HG03159 (cell line): Measurements from ENCODE around the gene ACTR10.
"Not testable (repeated sequence)": the region's sequence is repeated elsewhere in the genome, so short reads cannot be mapped to it uniquely, and the experiment has no call there.

Source experiments
- ATAC-seq: cut with Tn5 transposase; IDR thresholded peaks from one replicate; pipeline ENCODE4 v1.9.1; 2021; ENCODE audit warnings: mild to moderate bottlenecking, moderate library complexity; ENCODE audit not compliant: unreplicated experiment

Gene ACTR10

GRCh38 chr14:58215191-58215914 lies 15.4 kb downstream of the ACTR10 start:
- ATAC-seq, result no peak

DNA sequence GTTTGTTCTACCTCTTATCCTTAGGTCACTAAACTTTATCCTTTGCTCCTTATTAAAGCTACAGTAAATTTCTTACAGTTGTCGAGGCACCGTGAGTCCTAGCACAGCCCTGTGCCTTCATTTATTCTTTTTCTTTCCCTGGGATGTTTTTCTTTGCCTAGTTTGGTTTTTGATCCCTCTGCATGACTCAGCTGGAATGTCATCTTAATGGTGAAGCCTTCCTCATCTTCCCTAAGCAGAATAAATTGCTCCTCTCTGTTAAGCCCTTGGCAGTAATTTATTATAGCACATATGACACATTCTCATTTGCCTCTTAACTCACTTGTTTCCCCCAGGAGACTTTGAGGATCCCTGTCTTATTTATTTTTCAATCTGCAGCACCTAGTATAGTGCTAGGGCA lies 16.6 kb downstream of the ACTR10 start:
- ATAC-seq, result no peak

GRCh38 chr14:58227096-58227819 lies 27.3 kb downstream of the ACTR10 start:
- ATAC-seq, result no peak

- ATAC-seq, result no peak
Measured at GRCh38 chr14:58238252-58239243, 38.6 kb downstream of the ACTR10 start.

- no peak for ATAC-seq
Measured at GRCh38 chr14:58239244-58240195, 39.6 kb downstream of the ACTR10 start.

DNA sequence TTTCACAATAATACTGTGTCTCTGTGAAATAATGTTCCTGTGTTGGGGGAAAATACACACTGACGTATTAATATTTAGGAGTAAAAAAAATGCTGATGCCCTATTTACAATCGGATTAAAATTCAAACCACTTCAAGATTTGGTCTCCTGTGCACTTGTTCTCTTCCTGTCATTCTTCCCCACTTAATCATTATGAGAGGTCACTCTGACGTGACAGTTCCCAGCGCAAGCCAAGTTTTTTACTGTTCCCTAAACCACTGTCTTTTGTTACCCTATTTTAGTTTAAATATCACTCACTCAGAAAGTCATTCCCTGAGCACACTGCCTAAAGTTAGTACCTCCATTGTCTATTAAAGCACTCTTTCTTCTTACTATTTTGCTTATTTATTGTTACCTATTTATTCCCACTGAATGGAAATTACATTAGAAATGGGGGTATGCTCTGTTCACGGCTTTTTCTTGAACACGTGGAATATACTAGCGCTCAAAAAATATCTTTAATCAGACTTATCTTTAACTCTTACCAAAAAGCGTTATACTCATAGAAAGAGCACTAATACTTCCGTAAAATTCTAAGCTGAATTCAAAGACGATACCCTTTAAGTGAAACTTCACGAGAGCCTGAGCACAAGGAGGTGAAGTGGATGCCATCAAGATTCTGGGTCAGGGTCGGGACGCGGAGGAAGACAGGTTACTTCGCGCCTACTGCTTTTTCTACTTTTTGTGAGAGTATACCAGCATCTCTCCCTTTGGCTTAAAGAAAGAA lies 44.0 kb downstream of the ACTR10 start:
- ATAC-seq, result peak; percentile 38

- peak; percentile 90 for ATAC-seq
Measured at GRCh38 chr14:58244556-58245387, 44.8 kb downstream of the ACTR10 start, which contains the start of gene PSMA3. Gene PSMA3, plus strand, starts transcription at chr14:58244843. Its CDS starts 78 bp downstream, at chr14:58244921.

DNA sequence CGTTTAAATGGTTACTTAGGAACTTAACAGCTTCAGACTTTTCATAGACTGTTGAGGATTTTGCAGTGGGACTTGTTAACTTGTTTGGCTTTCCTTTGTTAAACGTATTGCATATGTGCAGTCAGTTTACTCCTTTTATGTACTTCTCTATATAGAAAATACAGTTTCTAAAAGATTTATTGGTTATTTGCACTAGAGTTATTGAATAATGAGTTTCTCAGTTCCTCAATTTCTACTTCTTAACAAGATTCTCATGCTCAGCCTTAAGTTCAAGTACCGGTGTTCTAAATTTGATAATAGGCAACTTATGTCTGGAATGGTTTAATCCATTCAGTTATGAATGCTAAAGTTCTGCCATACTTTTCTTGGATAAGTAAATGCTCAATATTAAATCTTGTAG lies 45.6 kb downstream of the ACTR10 start:
- ATAC-seq, result no peak

GRCh38 chr14:58249611-58250010 lies 49.7 kb downstream of the ACTR10 start:
- ATAC-seq, result no peak

DNA sequence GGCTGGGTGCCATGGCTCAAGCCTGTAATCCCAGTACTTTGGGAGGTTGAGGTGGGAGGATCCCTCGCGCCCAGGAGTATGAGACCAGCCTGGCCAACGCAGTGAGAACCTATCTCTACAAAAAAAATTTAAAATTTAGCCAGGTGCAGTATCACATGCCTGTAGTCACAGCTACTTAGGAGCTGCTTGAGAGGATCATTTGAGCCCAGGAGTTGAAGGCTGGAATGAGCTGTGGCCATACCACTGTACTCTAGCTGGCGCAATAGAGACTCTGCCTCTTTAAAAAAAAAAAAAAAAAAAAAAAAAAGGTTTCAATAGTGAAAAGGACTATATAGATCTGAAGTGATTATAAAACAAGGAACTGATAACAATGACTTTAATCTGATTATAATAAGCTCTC lies 58.2 kb downstream of the ACTR10 start:
- ATAC-seq, result no peak

GRCh38 chr14:58262005-58262404 lies 62.1 kb downstream of the ACTR10 start:
- ATAC-seq, result not testable (repeated sequence)

- no peak for ATAC-seq
Measured at GRCh38 chr14:58265401-58265800, 65.5 kb downstream of the ACTR10 start.

GRCh38 chr14:58270628-58271027 lies 70.7 kb downstream of the ACTR10 start:
- ATAC-seq, result no peak

- no peak for ATAC-seq
Measured at GRCh38 chr14:58272588-58273372, 72.8 kb downstream of the ACTR10 start.

GRCh38 chr14:58274881-58275280 lies 74.9 kb downstream of the ACTR10 start:
- no peak for ATAC-seq

GRCh38 chr14:58275527-58276190 lies 75.7 kb downstream of the ACTR10 start:
- ATAC-seq, result no peak

GRCh38 chr14:58276208-58276607 lies 76.3 kb downstream of the ACTR10 start:
- no peak for ATAC-seq
